ENCODE results near the gene NADSYN1. TPM values are rescaled to one million over a fixed set of nuclear protein-coding genes. Genes with fewer than 3 reads are reported as not detected.

NADSYN1 gene
- total and polyA plus RNA-seq, 2 donors from 2014 or later, result 34.9 to 72.9 TPM

DNA sequence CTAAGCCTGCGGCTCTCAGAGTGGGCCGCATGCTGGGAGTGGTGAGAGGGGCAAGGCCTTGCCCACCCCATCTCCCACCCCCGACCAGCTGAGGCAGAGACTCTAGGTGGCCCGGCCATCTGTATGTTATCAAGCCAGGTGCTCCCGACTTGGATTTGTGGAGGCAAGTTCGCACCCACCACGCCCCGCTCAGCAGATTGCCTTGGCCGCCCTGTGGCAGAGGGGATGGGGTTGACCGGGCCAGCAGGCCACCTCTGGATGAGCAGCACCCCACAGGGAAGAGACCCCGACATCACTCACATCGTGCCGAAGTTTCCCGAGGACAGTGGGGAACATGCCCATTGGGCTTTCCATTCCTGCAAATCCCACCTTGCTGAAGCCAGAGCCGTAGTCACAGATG lies 45.6 kb upstream of the NADSYN1 start:
- FAIRE-seq (no peak), DNase-seq (no peak)
- intact Hi-C loops (cut with DNase I), result no loop called here
- peaks cover 0 to 4% (median 0%) of the 10 kb centered on the region in 3 donors for H3K9me3 ChIP-seq (ENCODE audit: control insufficient read depth in 2 of 3, insufficient read depth in 1 of 3, low read length in 3 of 3)
- no peak overlapping the region for H3K9ac ChIP-seq (ENCODE audit: low read length in 3 of 3)
- H3K27ac ChIP-seq (ENCODE audit: low read depth in 2 of 2, low read length in 2 of 2), result no peak overlapping the region
- H3K4me1 ChIP-seq (ENCODE audit: control insufficient read depth in 2 of 3, insufficient read depth in 2 of 3, low read depth in 1 of 3, low read length in 3 of 3), result no peaks in the 10 kb centered on the region
- TF ChIP-seq, protein P1, sequence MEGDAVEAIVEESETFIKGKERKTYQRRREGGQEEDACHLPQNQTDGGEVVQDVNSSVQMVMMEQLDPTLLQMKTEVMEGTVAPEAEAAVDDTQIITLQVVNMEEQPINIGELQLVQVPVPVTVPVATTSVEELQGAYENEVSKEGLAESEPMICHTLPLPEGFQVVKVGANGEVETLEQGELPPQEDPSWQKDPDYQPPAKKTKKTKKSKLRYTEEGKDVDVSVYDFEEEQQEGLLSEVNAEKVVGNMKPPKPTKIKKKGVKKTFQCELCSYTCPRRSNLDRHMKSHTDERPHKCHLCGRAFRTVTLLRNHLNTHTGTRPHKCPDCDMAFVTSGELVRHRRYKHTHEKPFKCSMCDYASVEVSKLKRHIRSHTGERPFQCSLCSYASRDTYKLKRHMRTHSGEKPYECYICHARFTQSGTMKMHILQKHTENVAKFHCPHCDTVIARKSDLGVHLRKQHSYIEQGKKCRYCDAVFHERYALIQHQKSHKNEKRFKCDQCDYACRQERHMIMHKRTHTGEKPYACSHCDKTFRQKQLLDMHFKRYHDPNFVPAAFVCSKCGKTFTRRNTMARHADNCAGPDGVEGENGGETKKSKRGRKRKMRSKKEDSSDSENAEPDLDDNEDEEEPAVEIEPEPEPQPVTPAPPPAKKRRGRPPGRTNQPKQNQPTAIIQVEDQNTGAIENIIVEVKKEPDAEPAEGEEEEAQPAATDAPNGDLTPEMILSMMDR (IDR thresholded peaks at IDR 0.05; ENCODE audit: borderline replicate concordance, extremely low read depth, insufficient read depth), result no peak
- H3K4me3 ChIP-seq (ENCODE audit: low read length in 3 of 3), result no peak overlapping the region
- no peaks in the 10 kb centered on the region for H3K36me3 ChIP-seq (ENCODE audit: control insufficient read depth in 2 of 3, insufficient read depth in 3 of 3, low read length in 3 of 3)
- H3K27me3 ChIP-seq (ENCODE audit: control insufficient read depth, insufficient read depth, low read length), result no peaks in the 10 kb centered on the region

DNA sequence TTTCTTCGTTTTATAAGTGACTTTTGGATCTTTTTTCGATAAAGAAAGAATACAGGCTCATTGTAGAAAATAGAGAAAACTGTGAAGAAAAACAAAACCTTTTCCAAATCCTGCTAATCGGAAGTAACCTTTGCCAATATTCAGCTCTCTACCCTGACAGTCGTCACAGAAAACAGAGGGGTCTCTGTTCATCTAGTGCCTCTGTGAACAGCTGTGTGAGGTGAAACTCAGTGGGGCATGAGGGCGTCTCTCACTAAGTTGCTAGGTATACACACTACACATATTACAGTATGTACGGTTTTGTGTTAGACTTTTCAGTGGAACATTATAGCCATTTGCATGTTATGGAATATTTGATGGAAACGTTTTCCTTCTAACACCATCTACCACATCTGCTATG lies 44.2 kb upstream of the NADSYN1 start:
- TF ChIP-seq, protein P1 (IDR thresholded peaks at IDR 0.05; ENCODE audit: borderline replicate concordance, extremely low read depth, insufficient read depth), result no peak
- intact Hi-C loops (cut with DNase I), result no loop called here
- Histone ChIP-seq H3K27ac (ENCODE audit: low read depth in 2 of 2, low read length in 2 of 2) (no peak overlapping the region), H3K27me3 (ENCODE audit: control insufficient read depth, insufficient read depth, low read length) (no peaks in the 10 kb centered on the region), H3K4me1 (ENCODE audit: control insufficient read depth in 2 of 3, insufficient read depth in 2 of 3, low read depth in 1 of 3, low read length in 3 of 3) (no peaks in the 10 kb centered on the region), H3K9ac (ENCODE audit: low read length in 3 of 3) (no peak overlapping the region), H3K9me3 (ENCODE audit: control insufficient read depth in 2 of 3, insufficient read depth in 1 of 3, low read length in 3 of 3) (peaks cover 0 to 4% (median 0%) of the 10 kb centered on the region in 3 donors), H3K4me3 (ENCODE audit: low read length in 3 of 3) (no peak overlapping the region), H3K36me3 (ENCODE audit: control insufficient read depth in 2 of 3, insufficient read depth in 3 of 3, low read length in 3 of 3) (no peaks in the 10 kb centered on the region)
- DNase-seq (no peak), FAIRE-seq (no peak)

DNA sequence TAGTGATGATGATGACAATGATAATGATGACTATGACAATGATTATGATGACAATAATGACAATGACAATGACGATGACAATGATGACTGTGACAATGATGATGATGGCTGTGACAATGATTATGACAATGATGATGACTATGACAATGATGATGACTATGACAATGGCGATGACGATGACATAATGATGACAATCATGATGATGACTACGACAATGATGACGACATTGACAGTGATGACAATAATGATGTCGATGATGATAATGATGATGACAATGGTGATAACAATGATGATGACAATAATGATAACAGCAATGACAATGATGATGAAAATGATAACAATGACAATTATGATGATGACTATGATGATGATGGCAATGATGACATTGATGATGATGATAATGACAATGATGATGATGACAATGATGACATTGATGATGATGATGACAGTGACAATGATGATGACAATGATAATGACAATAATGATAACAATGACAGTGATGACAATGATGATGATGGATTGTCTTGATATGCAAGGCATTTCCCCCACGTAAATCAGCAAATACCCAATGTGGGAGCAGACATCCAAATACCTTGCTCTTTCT lies 42.5 kb upstream of the NADSYN1 start:
- TF ChIP-seq, protein P1 (IDR thresholded peaks at IDR 0.05; ENCODE audit: borderline replicate concordance, extremely low read depth, insufficient read depth), result no peak
- Histone ChIP-seq H3K9ac (ENCODE audit: low read length in 3 of 3) (no peak overlapping the region), H3K27ac (ENCODE audit: low read depth in 2 of 2, low read length in 2 of 2) (no peak overlapping the region), H3K4me3 (ENCODE audit: low read length in 3 of 3) (no peak overlapping the region), H3K36me3 (ENCODE audit: control insufficient read depth in 2 of 3, insufficient read depth in 3 of 3, low read length in 3 of 3) (no peaks in the 10 kb centered on the region), H3K4me1 (ENCODE audit: control insufficient read depth in 2 of 3, insufficient read depth in 2 of 3, low read depth in 1 of 3, low read length in 3 of 3) (no peaks in the 10 kb centered on the region), H3K27me3 (ENCODE audit: control insufficient read depth, insufficient read depth, low read length) (no peaks in the 10 kb centered on the region), H3K9me3 (ENCODE audit: control insufficient read depth in 2 of 3, insufficient read depth in 1 of 3, low read length in 3 of 3) (peaks cover 0 to 4% (median 0%) of the 10 kb centered on the region in 3 donors)
- intact Hi-C loops (cut with DNase I), result no loop called here
- FAIRE-seq (no peak), DNase-seq (no peak)

DNA sequence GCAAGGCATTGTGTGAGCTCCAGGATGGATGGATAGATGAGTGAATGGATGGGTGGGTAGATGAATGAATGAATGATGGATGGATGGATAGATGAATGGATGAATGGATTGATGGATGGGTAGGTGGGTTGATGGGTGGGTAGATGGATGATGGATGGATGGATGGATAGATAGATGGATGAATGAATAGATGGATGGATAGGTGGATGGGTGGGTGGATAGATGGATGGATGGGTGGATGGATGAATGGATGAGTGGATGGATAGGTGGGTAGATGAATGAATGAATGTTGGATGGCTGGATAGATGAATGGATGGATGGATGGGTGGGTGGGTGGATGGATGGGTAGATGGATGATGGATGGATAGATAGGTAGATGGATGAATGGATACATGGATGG lies 38.4 kb upstream of the NADSYN1 start:
- H3K4me1 ChIP-seq (ENCODE audit: control insufficient read depth in 2 of 3, insufficient read depth in 2 of 3, low read depth in 1 of 3, low read length in 3 of 3), result no peaks in the 10 kb centered on the region
- FAIRE-seq (no peak), DNase-seq (no peak)
- intact Hi-C loops (cut with DNase I), result no loop called here
- H3K9me3 ChIP-seq (ENCODE audit: control insufficient read depth in 2 of 3, insufficient read depth in 1 of 3, low read length in 3 of 3), result peaks cover 0 to 4% (median 0%) of the 10 kb centered on the region in 3 donors
- H3K36me3 ChIP-seq (ENCODE audit: control insufficient read depth in 2 of 3, insufficient read depth in 3 of 3, low read length in 3 of 3), result no peaks in the 10 kb centered on the region
- H3K27me3 ChIP-seq (ENCODE audit: control insufficient read depth, insufficient read depth, low read length), result no peaks in the 10 kb centered on the region
- no peak overlapping the region for H3K4me3 ChIP-seq (ENCODE audit: low read length in 3 of 3)
- no peak overlapping the region for H3K27ac ChIP-seq (ENCODE audit: low read depth in 2 of 2, low read length in 2 of 2)
- TF ChIP-seq, protein P1 (IDR thresholded peaks at IDR 0.05; ENCODE audit: borderline replicate concordance, extremely low read depth, insufficient read depth), result no peak
- no peak overlapping the region for H3K9ac ChIP-seq (ENCODE audit: low read length in 3 of 3)
